ENCODE measurements around the gene GPC3.
A peak's percentile ranks its signal among the peaks of the same experiment; 100 is the strongest.

GPC3 gene

GRCh38 chrX:133837091-133837490 is 148.3 kb downstream of the GPC3 start:
- H3K4me3 ChIP-seq (ENCODE audit: low read depth, low read length): no peak overlapping the region
- TF ChIP-seq CTCF (IDR thresholded peaks at IDR 0.05; ENCODE audit: low read depth, low read length): no peak
- DNase-seq (ENCODE audit: low read depth, low spot score): no peak
- in situ Hi-C loops (cut with HindIII; ENCODE audit: low sequenced_read_pairs): no loop called here

GRCh38 chrX:133836561-133836960 is 148.8 kb downstream of the GPC3 start:
- no peak for TF ChIP-seq CTCF (IDR thresholded peaks at IDR 0.05; ENCODE audit: low read depth, low read length)
- in situ Hi-C loops (cut with HindIII; ENCODE audit: low sequenced_read_pairs): no loop called here
- DNase-seq (ENCODE audit: low read depth, low spot score): no peak
- no peak overlapping the region for H3K4me3 ChIP-seq (ENCODE audit: low read depth, low read length)

- no peak for DNase-seq (ENCODE audit: low read depth, low spot score)
- in situ Hi-C loops (cut with HindIII; ENCODE audit: low sequenced_read_pairs): no loop called here
- TF ChIP-seq CTCF (IDR thresholded peaks at IDR 0.05; ENCODE audit: low read depth, low read length): no peak
- H3K4me3 ChIP-seq (ENCODE audit: low read depth, low read length): no peak overlapping the region
These were observed 150.6 kb downstream of the GPC3 start for GRCh38 chrX:133834771-133835170.

GRCh38 chrX:133819546-133819945 is 165.8 kb downstream of the GPC3 start:
- no peak for DNase-seq (ENCODE audit: low read depth, low spot score)
- in situ Hi-C loops (cut with HindIII; ENCODE audit: low sequenced_read_pairs): no loop called here
- no peak for TF ChIP-seq CTCF (IDR thresholded peaks at IDR 0.05; ENCODE audit: low read depth, low read length)
- H3K4me3 ChIP-seq (ENCODE audit: low read depth, low read length): no peak overlapping the region

GRCh38 chrX:133818019-133818418 is 167.4 kb downstream of the GPC3 start:
- no peak for DNase-seq (ENCODE audit: low read depth, low spot score)
- in situ Hi-C loops (cut with HindIII; ENCODE audit: low sequenced_read_pairs): no loop called here
- H3K4me3 ChIP-seq (ENCODE audit: low read depth, low read length): no peak overlapping the region
- no peak for TF ChIP-seq CTCF (IDR thresholded peaks at IDR 0.05; ENCODE audit: low read depth, low read length)

GRCh38 chrX:133815496-133815895 is 169.9 kb downstream of the GPC3 start:
- TF ChIP-seq CTCF (IDR thresholded peaks at IDR 0.05; ENCODE audit: low read depth, low read length): no peak
- in situ Hi-C loops (cut with HindIII; ENCODE audit: low sequenced_read_pairs): no loop called here
- no peak for DNase-seq (ENCODE audit: low read depth, low spot score)
- H3K4me3 ChIP-seq (ENCODE audit: low read depth, low read length): no peak overlapping the region

- TF ChIP-seq CTCF (IDR thresholded peaks at IDR 0.05; ENCODE audit: low read depth, low read length): no peak
- no peak overlapping the region for H3K4me3 ChIP-seq (ENCODE audit: low read depth, low read length)
- peak; percentile 60 for DNase-seq (ENCODE audit: low read depth, low spot score)
- in situ Hi-C loops (cut with HindIII; ENCODE audit: low sequenced_read_pairs): no loop called here
These were observed 171.4 kb downstream of the GPC3 start for GRCh38 chrX:133813971-133814370.

Data from astrocyte of the spinal cord (primary cell).